Measurements from ENCODE around the gene CDK5RAP1. TPM values are rescaled to one million over a fixed set of nuclear protein-coding genes. Genes with fewer than 3 reads are reported as not detected.
A peak's percentile ranks its signal among the peaks of the same experiment; 100 is the strongest.

Gene CDK5RAP1
- total RNA-seq, 2 experiments from 2014 or later: 32.1 to 49.4 TPM

DNA sequence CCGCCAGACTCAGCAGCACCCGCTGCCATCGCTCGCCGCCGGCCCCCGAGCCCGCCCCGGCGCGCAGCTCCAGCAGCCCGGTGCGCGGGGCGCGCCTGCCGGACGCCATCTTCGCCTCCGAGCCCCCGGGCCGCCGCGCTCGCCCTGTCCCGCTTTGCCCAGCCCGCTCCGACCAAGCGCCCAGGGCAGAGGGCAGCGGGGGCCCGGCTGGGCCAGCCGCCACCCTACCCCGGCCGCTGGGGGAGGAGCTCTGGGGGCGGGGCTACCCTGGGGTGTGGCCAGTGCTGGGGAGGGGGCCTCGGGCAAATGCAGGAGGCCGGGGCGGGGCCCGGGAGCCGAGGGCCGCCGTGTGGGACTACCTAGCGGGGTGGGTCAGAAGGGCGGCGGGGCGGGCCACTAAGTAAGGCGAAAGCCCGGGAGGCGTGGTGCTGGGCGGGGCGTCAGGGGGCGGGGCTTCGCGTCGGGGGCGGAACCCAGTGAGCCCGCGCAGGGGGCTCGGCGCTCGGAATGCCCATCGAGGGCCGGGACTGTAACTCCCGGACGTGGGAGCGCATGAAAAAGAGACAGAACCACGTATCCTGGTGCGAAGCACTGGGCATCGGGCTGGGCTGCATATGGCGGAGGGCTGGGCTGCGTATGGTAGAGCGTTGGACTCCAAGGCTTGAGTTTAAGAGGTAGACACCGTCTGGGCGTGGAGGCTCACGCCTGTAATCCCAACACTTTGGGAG is 42.4 kb upstream of the CDK5RAP1 start, which contains the start of gene SNTA1:
SNTA1 (minus strand) TSS at position 252 of the 728 bp plus-strand sequence; CDS start at position 109, 143 bp downstream.
- Histone ChIP-seq H3K4me2 (ENCODE audit: low read length) (peak within 1 kb of the TSS; percentile 93), H3K79me2 (ENCODE audit: insufficient read depth, low read depth, low read length) (peaks cover 43% of the 10 kb centered on the region; the same call in 1 of the 2 replicates), H2AFZ (ENCODE audit: low read length) (peak within 1 kb of the TSS; percentile 51; the same call in 1 of the 2 replicates), H3K9me2 (ENCODE audit: insufficient read depth, low read length) (no peaks in the 10 kb centered on the region), H4K20me1 (ENCODE audit: insufficient read depth, low read length) (no peaks in the 10 kb centered on the region), H3K4me1 (ENCODE audit: insufficient read depth, low read length, poor library complexity, severe bottlenecking) (peaks cover 69% of the 10 kb centered on the region), H3K27ac (ENCODE audit: low read depth, low read length, poor library complexity, severe bottlenecking) (peak within 1 kb of the TSS; percentile 95), H3K36me3 (ENCODE audit: insufficient read depth, low read length) (peaks cover 6% of the 10 kb centered on the region), H3K4me3 (ENCODE audit: low read depth, low read length, poor library complexity, severe bottlenecking) (peak within 1 kb of the TSS; percentile 76), H3K9me3 (ENCODE audit: low read length) (no peaks in the 10 kb centered on the region)
- CTCF ChIA-PET (ENCODE audit: unreplicated experiment): interaction anchor here (0.6 to 1.4 kb wide), 6 partner anchors 10 to 284 kb away, joined by 3 to 9 read pairs (median 4); partner anchors contain the start of gene CDK5RAP1
- BruUV-seq (replicated peaks): no TSS peak
- POLR2A ChIA-PET: interaction anchor here (0.6 to 1.7 kb wide), 10 partner anchors 9 to 489 kb away, joined by 3 to 6 read pairs (median 4); partner anchors contain the start of genes ACTL10, CBFA2T2 and CDK5RAP1
- intact Hi-C loops (cut with micrococcal nuclease; ENCODE audit: unreplicated experiment): loop anchor here (2.0 kb wide), 2 partner anchors 27 to 35 kb away; no protein-coding TSS in a partner anchor
- TF ChIP-seq EZH2phosphoT487 (IDR thresholded peaks at IDR 0.05; ENCODE audit: borderline replicate concordance, low read depth, low read length): no peak
- TF ChIP-seq, protein P1, sequence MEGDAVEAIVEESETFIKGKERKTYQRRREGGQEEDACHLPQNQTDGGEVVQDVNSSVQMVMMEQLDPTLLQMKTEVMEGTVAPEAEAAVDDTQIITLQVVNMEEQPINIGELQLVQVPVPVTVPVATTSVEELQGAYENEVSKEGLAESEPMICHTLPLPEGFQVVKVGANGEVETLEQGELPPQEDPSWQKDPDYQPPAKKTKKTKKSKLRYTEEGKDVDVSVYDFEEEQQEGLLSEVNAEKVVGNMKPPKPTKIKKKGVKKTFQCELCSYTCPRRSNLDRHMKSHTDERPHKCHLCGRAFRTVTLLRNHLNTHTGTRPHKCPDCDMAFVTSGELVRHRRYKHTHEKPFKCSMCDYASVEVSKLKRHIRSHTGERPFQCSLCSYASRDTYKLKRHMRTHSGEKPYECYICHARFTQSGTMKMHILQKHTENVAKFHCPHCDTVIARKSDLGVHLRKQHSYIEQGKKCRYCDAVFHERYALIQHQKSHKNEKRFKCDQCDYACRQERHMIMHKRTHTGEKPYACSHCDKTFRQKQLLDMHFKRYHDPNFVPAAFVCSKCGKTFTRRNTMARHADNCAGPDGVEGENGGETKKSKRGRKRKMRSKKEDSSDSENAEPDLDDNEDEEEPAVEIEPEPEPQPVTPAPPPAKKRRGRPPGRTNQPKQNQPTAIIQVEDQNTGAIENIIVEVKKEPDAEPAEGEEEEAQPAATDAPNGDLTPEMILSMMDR (conservative IDR thresholded peaks at IDR 0.05; ENCODE audit: low read length): no peak
- DNase-seq (ENCODE audit: low spot score): peak; percentile 96

DNA sequence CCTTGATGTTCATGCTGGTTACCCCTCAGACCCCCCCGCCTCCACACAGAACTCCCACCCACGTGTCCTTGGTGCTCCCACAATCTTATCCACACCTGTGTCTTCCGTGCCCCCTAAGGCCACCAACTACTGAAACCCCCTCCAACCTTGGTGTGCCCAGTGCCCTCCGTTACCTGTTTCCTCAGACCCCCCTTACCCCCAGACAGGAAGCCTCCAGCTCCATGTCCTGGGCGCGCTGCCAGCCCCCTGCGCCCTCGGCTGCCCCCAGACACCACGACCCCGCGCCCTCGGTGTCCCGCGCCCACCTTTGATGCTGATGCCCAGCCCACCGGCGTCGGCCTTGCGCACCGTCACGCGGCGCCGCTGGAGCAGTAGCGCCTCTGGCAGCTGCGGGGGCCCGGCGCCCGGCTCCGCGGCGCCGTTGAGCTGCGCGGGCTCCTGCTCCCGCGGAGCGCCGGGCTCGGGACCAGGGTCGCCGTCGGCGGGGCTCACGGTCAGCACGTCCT is 41.7 kb upstream of the CDK5RAP1 start:
- Histone ChIP-seq H4K20me1 (ENCODE audit: insufficient read depth, low read length) (no peaks in the 10 kb centered on the region), H3K9me3 (ENCODE audit: low read length) (no peaks in the 10 kb centered on the region), H2AFZ (ENCODE audit: low read length) (no peak overlapping the region), H3K9me2 (ENCODE audit: insufficient read depth, low read length) (no peaks in the 10 kb centered on the region), H3K4me2 (ENCODE audit: low read length) (peak overlapping the region; percentile 93), H3K36me3 (ENCODE audit: insufficient read depth, low read length) (peaks cover 12% of the 10 kb centered on the region), H3K27ac (ENCODE audit: low read depth, low read length, poor library complexity, severe bottlenecking) (peak overlapping the region; percentile 95), H3K4me3 (ENCODE audit: low read depth, low read length, poor library complexity, severe bottlenecking) (peak overlapping the region; percentile 76), H3K4me1 (ENCODE audit: insufficient read depth, low read length, poor library complexity, severe bottlenecking) (peaks cover 74% of the 10 kb centered on the region), H3K79me2 (ENCODE audit: insufficient read depth, low read depth, low read length) (peaks cover 43% of the 10 kb centered on the region; the same call in 1 of the 2 replicates)
- BruUV-seq (replicated peaks): no TSS peak
- POLR2A ChIA-PET: interaction anchor here (0.6 to 1.7 kb wide), 7 partner anchors 9 to 489 kb away, joined by 3 to 6 read pairs (median 4); partner anchors contain the start of genes ACTL10 and CDK5RAP1
- peak; percentile 51 for DNase-seq (ENCODE audit: low spot score)
- intact Hi-C loops (cut with micrococcal nuclease; ENCODE audit: unreplicated experiment): loop anchor here (2.0 kb wide), 1 partner anchor 26 kb away; no protein-coding TSS in a partner anchor
- TF ChIP-seq, protein P1 (conservative IDR thresholded peaks at IDR 0.05; ENCODE audit: low read length): no peak
- no peak for TF ChIP-seq EZH2phosphoT487 (IDR thresholded peaks at IDR 0.05; ENCODE audit: borderline replicate concordance, low read depth, low read length)
- CTCF ChIA-PET (ENCODE audit: unreplicated experiment): interaction anchor here (0.6 kb wide), 3 partner anchors 97 to 1086 kb away, joined by 3 read pairs; no protein-coding TSS in a partner anchor
